Calu3 (cell line): ENCODE measurements around the gene CPS1. TPM values are rescaled to one million over a fixed set of nuclear protein-coding genes. Genes with fewer than 3 reads are reported as not detected.

Experiments
- BruUV-seq: library from RNA; stranded (reverse); fragments of 400-500 nt; replicated peaks from 2 replicates; lab custom pipeline; 2021; lab: Mats Ljungman, UMichigan
- CTCF ChIA-PET: fragments of 300-600 bp; sonication (Branson Sonifier 250); formaldehyde crosslinking; loops from one replicate; lab custom pipeline; 2022; ENCODE audit warnings: antibody characterized with exemption; lab: Charles Lee
- DNase-seq: peaks from one replicate; pipeline ENCODE4 v3.0.0; 2022
- H3K27ac Mint-ChIP-seq: one replicate; pipeline ENCODE4 v1.8.0; 2022; ENCODE audit warnings: mixed read lengths; ENCODE audit not compliant: unreplicated experiment
- H3K27me3 Mint-ChIP-seq: one replicate; pipeline ENCODE4 v1.8.0; 2022; ENCODE audit warnings: mixed read lengths; ENCODE audit not compliant: unreplicated experiment
- H3K36me3 Mint-ChIP-seq: one replicate; pipeline ENCODE4 v1.8.0; 2022; ENCODE audit warnings: mild to moderate bottlenecking, moderate library complexity, mixed read lengths; ENCODE audit not compliant: insufficient read depth, unreplicated experiment
- H3K4me1 Mint-ChIP-seq: one replicate; pipeline ENCODE4 v1.8.0; 2022; ENCODE audit warnings: mild to moderate bottlenecking, low read depth, mixed read lengths; ENCODE audit not compliant: unreplicated experiment
- H3K4me3 Mint-ChIP-seq: one replicate; pipeline ENCODE4 v1.8.0; 2022; ENCODE audit warnings: mild to moderate bottlenecking, low read depth, moderate library complexity, mixed read lengths; ENCODE audit not compliant: unreplicated experiment
- H3K9me3 Mint-ChIP-seq: one replicate; pipeline ENCODE4 v1.8.0; 2022; ENCODE audit warnings: low read depth, mixed read lengths; ENCODE audit not compliant: unreplicated experiment
- CTCF ChIP-seq: fragments of 200-600 bp; IDR thresholded peaks from one replicate; pipeline ENCODE4 v1.8.0; 2022; ENCODE audit warnings: antibody characterized with exemption; ENCODE audit not compliant: unreplicated experiment
- intact Hi-C: fragments of 100-400 bp; cut with micrococcal nuclease; formaldehyde crosslinking; loops from one replicate; pipeline ENCODE4 v1.10.0; 2022; ENCODE audit not compliant: unreplicated experiment
- total RNA-seq: library from RNA; stranded (reverse); gene quantifications from 2 replicates; pipeline ENCODE4 v1.2.3, GENCODE V29; 2022

The CPS1 gene
- total RNA-seq, 1 experiment from 2014 or later = 0.80 TPM

- no peak for DNase-seq
- no peaks in the 10 kb centered on the region for H3K4me1 Mint-ChIP-seq
- no peak overlapping the region for H3K4me3 Mint-ChIP-seq
- H3K27me3 Mint-ChIP-seq = no peaks in the 10 kb centered on the region
- CTCF ChIA-PET = interaction anchor here (0.6 kb wide), 1 partner anchor 384 kb away, joined by 3 read pairs; no protein-coding TSS in a partner anchor
- BruUV-seq = no TSS peak
- intact Hi-C loops = no loop called here
- H3K9me3 Mint-ChIP-seq = peaks cover 5% of the 10 kb centered on the region
- no peaks in the 10 kb centered on the region for H3K36me3 Mint-ChIP-seq
- no peak for TF ChIP-seq CTCF
- H3K27ac Mint-ChIP-seq = no peak overlapping the region
Observed at GRCh38 chr2:210660751-210661150, 104.4 kb downstream of the CPS1 start.

- TF ChIP-seq CTCF = no peak
- intact Hi-C loops = no loop called here
- Mint-ChIP-seq H3K4me3 (no peak overlapping the region), H3K9me3 (peaks cover 5% of the 10 kb centered on the region), H3K36me3 (no peaks in the 10 kb centered on the region), H3K27ac (no peak overlapping the region), H3K27me3 (no peaks in the 10 kb centered on the region), H3K4me1 (no peaks in the 10 kb centered on the region)
- CTCF ChIA-PET = interaction anchor here (0.6 kb wide), 1 partner anchor 1032 kb away, joined by 3 read pairs; no protein-coding TSS in a partner anchor
- BruUV-seq = no TSS peak
- DNase-seq = no peak
Observed at GRCh38 chr2:210662560-210662959, 106.2 kb downstream of the CPS1 start.

GRCh38 chr2:210663631-210664089 lies 107.3 kb downstream of the CPS1 start:
- no TSS peak for BruUV-seq
- Mint-ChIP-seq H3K4me3 (no peak overlapping the region), H3K36me3 (no peaks in the 10 kb centered on the region), H3K4me1 (no peaks in the 10 kb centered on the region), H3K27ac (no peak overlapping the region), H3K9me3 (peaks cover 5% of the 10 kb centered on the region), H3K27me3 (no peaks in the 10 kb centered on the region)
- CTCF ChIA-PET = interaction anchor here (0.7 to 1.0 kb wide), 2 partner anchors 20 to 494 kb away, joined by 3 read pairs; no protein-coding TSS in a partner anchor
- intact Hi-C loops = loop anchor here (1.0 kb wide), 1 partner anchor 372 kb away; no protein-coding TSS in a partner anchor
- peak; percentile 17 for TF ChIP-seq CTCF
- DNase-seq = peak; percentile 21

GRCh38 chr2:210667711-210668110 lies 111.3 kb downstream of the CPS1 start:
- Mint-ChIP-seq H3K27ac (no peak overlapping the region), H3K27me3 (no peaks in the 10 kb centered on the region), H3K36me3 (no peaks in the 10 kb centered on the region), H3K4me3 (no peak overlapping the region), H3K9me3 (no peaks in the 10 kb centered on the region), H3K4me1 (no peaks in the 10 kb centered on the region)
- no TSS peak for BruUV-seq
- intact Hi-C loops = no loop called here
- TF ChIP-seq CTCF = no peak
- no peak for DNase-seq
- CTCF ChIA-PET = no interaction called here
